ENCODE results near the gene RAD51AP2. TPM values are rescaled to one million over a fixed set of nuclear protein-coding genes. Genes with fewer than 3 reads are reported as not detected.

RAD51AP2 gene
- total and polyA plus RNA-seq, 2 of the 13 experiments (the other 11 are each of a cell fraction or from before 2014, with no cell fraction given): 0.11 to 0.12 TPM

DNA sequence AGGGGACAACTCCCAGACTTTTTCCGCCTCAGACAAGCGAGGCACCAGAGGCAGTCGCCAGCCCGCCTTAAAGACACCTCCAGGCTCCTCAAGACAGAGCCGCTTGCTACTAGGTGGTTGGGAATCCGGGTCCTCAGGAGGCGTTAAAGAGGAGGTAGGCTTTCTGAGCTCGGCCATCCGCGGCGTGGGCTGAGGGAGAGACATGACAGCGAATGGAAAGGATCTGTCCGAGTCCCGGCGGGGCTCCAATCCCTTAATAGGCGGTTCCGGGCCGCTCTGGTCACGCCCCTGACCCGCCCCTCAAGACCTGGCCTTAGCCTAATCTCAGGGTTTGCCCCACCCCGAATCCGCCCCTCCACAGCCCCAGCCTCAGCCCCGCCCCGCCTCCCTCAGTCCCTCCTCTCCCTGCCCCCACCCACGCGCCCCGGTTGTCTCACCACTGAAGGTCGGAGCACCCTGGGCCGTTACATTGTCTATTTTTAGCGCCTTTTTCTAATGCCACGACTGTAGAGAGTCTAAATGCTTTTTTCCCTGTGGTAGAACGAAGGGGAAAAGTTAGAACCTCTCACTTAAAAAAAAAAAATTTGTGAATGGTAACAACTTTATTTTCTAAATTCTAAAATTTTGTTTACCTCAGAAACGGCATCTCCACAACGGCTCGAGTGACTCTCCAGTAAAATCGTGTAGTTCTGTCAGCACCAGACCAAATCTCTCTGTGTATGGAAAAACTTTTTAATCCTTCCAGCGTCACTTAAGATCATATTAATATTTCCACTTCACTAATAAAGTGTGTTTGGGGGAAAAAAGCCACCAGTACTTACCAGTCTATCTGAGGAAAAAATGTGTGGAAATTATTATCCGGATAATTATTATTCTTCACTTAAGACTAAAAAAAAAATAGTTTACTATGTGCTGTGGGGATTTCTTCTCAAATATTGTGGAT lies at the start of gene RAD51AP2 (continued):
- TF ChIP-seq, protein P1, sequence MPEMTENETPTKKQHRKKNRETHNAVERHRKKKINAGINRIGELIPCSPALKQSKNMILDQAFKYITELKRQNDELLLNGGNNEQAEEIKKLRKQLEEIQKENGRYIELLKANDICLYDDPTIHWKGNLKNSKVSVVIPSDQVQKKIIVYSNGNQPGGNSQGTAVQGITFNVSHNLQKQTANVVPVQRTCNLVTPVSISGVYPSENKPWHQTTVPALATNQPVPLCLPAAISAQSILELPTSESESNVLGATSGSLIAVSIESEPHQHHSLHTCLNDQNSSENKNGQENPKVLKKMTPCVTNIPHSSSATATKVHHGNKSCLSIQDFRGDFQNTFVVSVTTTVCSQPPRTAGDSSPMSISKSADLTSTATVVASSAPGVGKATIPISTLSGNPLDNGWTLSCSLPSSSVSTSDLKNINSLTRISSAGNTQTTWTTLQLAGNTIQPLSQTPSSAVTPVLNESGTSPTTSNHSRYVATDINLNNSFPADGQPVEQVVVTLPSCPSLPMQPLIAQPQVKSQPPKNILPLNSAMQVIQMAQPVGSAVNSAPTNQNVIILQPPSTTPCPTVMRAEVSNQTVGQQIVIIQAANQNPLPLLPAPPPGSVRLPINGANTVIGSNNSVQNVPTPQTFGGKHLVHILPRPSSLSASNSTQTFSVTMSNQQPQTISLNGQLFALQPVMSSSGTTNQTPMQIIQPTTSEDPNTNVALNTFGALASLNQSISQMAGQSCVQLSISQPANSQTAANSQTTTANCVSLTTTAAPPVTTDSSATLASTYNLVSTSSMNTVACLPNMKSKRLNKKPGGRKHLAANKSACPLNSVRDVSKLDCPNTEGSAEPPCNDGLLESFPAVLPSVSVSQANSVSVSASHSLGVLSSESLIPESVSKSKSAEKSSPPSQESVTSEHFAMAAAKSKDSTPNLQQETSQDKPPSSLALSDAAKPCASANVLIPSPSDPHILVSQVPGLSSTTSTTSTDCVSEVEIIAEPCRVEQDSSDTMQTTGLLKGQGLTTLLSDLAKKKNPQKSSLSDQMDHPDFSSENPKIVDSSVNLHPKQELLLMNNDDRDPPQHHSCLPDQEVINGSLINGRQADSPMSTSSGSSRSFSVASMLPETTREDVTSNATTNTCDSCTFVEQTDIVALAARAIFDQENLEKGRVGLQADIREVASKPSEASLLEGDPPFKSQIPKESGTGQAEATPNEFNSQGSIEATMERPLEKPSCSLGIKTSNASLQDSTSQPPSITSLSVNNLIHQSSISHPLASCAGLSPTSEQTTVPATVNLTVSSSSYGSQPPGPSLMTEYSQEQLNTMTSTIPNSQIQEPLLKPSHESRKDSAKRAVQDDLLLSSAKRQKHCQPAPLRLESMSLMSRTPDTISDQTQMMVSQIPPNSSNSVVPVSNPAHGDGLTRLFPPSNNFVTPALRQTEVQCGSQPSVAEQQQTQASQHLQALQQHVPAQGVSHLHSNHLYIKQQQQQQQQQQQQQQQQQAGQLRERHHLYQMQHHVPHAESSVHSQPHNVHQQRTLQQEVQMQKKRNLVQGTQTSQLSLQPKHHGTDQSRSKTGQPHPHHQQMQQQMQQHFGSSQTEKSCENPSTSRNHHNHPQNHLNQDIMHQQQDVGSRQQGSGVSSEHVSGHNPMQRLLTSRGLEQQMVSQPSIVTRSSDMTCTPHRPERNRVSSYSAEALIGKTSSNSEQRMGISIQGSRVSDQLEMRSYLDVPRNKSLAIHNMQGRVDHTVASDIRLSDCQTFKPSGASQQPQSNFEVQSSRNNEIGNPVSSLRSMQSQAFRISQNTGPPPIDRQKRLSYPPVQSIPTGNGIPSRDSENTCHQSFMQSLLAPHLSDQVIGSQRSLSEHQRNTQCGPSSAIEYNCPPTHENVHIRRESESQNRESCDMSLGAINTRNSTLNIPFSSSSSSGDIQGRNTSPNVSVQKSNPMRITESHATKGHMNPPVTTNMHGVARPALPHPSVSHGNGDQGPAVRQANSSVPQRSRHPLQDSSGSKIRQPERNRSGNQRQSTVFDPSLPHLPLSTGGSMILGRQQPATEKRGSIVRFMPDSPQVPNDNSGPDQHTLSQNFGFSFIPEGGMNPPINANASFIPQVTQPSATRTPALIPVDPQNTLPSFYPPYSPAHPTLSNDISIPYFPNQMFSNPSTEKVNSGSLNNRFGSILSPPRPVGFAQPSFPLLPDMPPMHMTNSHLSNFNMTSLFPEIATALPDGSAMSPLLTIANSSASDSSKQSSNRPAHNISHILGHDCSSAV (CRISPR knock-in tag; IDR thresholded peaks at IDR 0.05; ENCODE audit: borderline replicate concordance): no peak
- TF ChIP-seq SP1 (IDR thresholded peaks at IDR 0.05) (peak; percentile 100), SP1 (CRISPR knock-in tag; IDR thresholded peaks at IDR 0.05) (peak; percentile 100), NFIC (IDR thresholded peaks at IDR 0.05; ENCODE audit: low read length) (no peak), CHD2 (IDR thresholded peaks at IDR 0.05; ENCODE audit: low read depth, low read length) (no peak), ZSCAN20 (CRISPR knock-in tag; IDR thresholded peaks at IDR 0.05; ENCODE audit: borderline replicate concordance) (no peak), FOXC1 (CRISPR knock-in tag; IDR thresholded peaks at IDR 0.05; ENCODE audit: borderline replicate concordance) (no peak), CC2D1A (CRISPR knock-in tag; IDR thresholded peaks at IDR 0.05) (no peak), ZNF383 (CRISPR knock-in tag; IDR thresholded peaks at IDR 0.05; ENCODE audit: borderline replicate concordance) (no peak)
- TF ChIP-seq, protein P2, sequence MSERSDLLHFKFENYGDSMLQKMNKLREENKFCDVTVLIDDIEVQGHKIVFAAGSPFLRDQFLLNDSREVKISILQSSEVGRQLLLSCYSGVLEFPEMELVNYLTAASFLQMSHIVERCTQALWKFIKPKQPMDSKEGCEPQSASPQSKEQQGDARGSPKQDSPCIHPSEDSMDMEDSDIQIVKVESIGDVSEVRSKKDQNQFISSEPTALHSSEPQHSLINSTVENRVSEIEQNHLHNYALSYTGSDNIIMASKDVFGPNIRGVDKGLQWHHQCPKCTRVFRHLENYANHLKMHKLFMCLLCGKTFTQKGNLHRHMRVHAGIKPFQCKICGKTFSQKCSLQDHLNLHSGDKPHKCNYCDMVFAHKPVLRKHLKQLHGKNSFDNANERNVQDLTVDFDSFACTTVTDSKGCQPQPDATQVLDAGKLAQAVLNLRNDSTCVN (CRISPR knock-in tag; IDR thresholded peaks at IDR 0.05; ENCODE audit: borderline replicate concordance): no peak
- TF ChIP-seq, protein P3, sequence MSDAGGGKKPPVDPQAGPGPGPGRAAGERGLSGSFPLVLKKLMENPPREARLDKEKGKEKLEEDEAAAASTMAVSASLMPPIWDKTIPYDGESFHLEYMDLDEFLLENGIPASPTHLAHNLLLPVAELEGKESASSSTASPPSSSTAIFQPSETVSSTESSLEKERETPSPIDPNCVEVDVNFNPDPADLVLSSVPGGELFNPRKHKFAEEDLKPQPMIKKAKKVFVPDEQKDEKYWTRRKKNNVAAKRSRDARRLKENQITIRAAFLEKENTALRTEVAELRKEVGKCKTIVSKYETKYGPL (CRISPR knock-in tag; IDR thresholded peaks at IDR 0.05): no peak
- TF ChIP-seq, protein P4, sequence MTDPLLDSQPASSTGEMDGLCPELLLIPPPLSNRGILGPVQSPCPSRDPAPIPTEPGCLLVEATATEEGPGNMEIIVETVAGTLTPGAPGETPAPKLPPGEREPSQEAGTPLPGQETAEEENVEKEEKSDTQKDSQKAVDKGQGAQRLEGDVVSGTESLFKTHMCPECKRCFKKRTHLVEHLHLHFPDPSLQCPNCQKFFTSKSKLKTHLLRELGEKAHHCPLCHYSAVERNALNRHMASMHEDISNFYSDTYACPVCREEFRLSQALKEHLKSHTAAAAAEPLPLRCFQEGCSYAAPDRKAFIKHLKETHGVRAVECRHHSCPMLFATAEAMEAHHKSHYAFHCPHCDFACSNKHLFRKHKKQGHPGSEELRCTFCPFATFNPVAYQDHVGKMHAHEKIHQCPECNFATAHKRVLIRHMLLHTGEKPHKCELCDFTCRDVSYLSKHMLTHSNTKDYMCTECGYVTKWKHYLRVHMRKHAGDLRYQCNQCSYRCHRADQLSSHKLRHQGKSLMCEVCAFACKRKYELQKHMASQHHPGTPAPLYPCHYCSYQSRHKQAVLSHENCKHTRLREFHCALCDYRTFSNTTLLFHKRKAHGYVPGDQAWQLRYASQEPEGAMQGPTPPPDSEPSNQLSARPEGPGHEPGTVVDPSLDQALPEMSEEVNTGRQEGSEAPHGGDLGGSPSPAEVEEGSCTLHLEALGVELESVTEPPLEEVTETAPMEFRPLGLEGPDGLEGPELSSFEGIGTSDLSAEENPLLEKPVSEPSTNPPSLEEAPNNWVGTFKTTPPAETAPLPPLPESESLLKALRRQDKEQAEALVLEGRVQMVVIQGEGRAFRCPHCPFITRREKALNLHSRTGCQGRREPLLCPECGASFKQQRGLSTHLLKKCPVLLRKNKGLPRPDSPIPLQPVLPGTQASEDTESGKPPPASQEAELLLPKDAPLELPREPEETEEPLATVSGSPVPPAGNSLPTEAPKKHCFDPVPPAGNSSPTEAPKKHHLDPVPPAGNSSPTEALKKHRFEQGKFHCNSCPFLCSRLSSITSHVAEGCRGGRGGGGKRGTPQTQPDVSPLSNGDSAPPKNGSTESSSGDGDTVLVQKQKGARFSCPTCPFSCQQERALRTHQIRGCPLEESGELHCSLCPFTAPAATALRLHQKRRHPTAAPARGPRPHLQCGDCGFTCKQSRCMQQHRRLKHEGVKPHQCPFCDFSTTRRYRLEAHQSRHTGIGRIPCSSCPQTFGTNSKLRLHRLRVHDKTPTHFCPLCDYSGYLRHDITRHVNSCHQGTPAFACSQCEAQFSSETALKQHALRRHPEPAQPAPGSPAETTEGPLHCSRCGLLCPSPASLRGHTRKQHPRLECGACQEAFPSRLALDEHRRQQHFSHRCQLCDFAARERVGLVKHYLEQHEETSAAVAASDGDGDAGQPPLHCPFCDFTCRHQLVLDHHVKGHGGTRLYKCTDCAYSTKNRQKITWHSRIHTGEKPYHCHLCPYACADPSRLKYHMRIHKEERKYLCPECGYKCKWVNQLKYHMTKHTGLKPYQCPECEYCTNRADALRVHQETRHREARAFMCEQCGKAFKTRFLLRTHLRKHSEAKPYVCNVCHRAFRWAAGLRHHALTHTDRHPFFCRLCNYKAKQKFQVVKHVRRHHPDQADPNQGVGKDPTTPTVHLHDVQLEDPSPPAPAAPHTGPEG (CRISPR knock-in tag; IDR thresholded peaks at IDR 0.05): no peak

Data from HepG2 (cell line).